HK-2 (cell line): ENCODE measurements around the gene TXN.
A peak's percentile ranks its signal among the peaks of the same experiment; 100 is the strongest.

Experiments
- DNase-seq: peaks from one replicate; pipeline ENCODE4 v3.0.0-alpha.2; 2018; ENCODE audit not compliant: unreplicated experiment

The TXN gene

GRCh38 chr9:110256380-110257096, at the start of gene TXN:
Gene TXN (minus strand): TSS chr9:110256507. CDS start chr9:110256435, 72 bp downstream.
- peak; percentile 89 for DNase-seq

- DNase-seq, result no peak
These were observed 46.8 kb upstream of the TXN start for GRCh38 chr9:110303133-110303532.

- DNase-seq, result no peak
These were observed 41.8 kb upstream of the TXN start for GRCh38 chr9:110298043-110298605.

GRCh38 chr9:110293248-110293647, 36.9 kb upstream of the TXN start:
- no peak for DNase-seq

GRCh38 chr9:110291921-110292557, 35.7 kb upstream of the TXN start:
- no peak for DNase-seq

GRCh38 chr9:110290001-110290400, 33.7 kb upstream of the TXN start:
- no peak for DNase-seq

GRCh38 chr9:110288503-110288902, 32.2 kb upstream of the TXN start:
- no peak for DNase-seq

GRCh38 chr9:110287289-110287680, 31.0 kb upstream of the TXN start:
- DNase-seq, result no peak

- DNase-seq, result no peak
These were observed 28.0 kb upstream of the TXN start for GRCh38 chr9:110284211-110284844.

- DNase-seq, result no peak
These were observed 27.4 kb upstream of the TXN start for GRCh38 chr9:110283751-110284150.

- DNase-seq, result no peak
These were observed 26.4 kb upstream of the TXN start for GRCh38 chr9:110282739-110283081.

GRCh38 chr9:110282018-110282738, 25.9 kb upstream of the TXN start:
- no peak for DNase-seq

GRCh38 chr9:110278080-110278707, 21.9 kb upstream of the TXN start:
- DNase-seq, result no peak

- no peak for DNase-seq
These were observed 20.5 kb upstream of the TXN start for GRCh38 chr9:110276781-110277180.

GRCh38 chr9:110270211-110270995, 14.1 kb upstream of the TXN start:
- no peak for DNase-seq

- no peak for DNase-seq
These were observed 10.5 kb upstream of the TXN start for GRCh38 chr9:110266795-110267194.

- no peak for DNase-seq
These were observed 5.3 kb upstream of the TXN start for GRCh38 chr9:110261632-110262031.

GRCh38 chr9:110260911-110261310, 4.6 kb upstream of the TXN start:
- no peak for DNase-seq

- no peak for DNase-seq
These were observed 3.3 kb upstream of the TXN start for GRCh38 chr9:110259566-110259965.

GRCh38 chr9:110258690-110259091, 2.4 kb upstream of the TXN start:
- no peak for DNase-seq

GRCh38 chr9:110257956-110258355, 1.6 kb upstream of the TXN start:
- no peak for DNase-seq
